Measurements from ENCODE around the gene ATF7IP.

DNA sequence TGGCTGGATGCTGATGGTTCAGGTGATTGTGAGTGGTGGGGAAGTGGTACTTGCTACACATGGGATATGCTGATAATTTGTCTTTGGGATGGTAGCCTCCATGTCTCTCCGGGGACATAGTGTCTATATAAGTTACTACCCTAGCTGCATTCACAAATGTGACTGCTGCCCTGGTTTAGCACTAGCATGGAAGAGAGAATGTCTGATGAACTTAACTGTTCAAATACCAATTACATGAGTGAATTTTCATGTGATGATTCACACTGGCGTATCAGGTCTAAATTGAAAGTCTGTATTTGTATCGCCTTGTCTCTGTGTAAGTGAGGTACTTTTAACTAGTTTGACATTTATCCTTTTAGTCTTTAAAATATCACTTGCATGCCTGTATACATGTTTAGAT is 34.4 kb downstream of the ATF7IP start:
- no peak for TF ChIP-seq CTCF (conservative IDR thresholded peaks at IDR 0.05; ENCODE audit: low read length)
- no peak for TF ChIP-seq EZH2phosphoT487 (IDR thresholded peaks at IDR 0.05; ENCODE audit: borderline replicate concordance, low read depth, low read length)
